KG1 (cell line): ENCODE measurements around the gene DPP10.

ENCODE experiments used
- DNase-seq: peaks from one replicate; lab custom pipeline; 2025; lab: John Stamatoyannopoulos, UW

The DPP10 gene

DNA sequence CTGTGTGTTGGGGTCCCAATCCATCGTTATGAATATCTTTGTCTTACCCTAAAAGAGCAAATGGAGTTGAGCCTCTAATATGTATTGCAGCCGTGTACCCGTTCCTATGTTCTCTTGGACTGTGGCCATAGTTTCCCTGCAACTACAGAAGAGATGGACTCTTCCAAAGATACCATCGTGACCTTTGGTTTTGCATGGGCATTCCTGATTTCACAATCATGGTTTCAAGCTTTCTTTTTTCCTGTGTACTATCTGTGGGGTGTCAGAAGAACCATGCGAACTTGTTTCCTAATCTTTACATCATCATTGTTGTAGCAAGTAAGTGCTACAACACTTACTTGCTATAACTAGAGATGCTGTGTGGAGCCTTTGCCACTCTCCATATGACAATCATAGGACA is 1295.7 kb downstream of the DPP10 start:
- DNase-seq, result no peak

DNA sequence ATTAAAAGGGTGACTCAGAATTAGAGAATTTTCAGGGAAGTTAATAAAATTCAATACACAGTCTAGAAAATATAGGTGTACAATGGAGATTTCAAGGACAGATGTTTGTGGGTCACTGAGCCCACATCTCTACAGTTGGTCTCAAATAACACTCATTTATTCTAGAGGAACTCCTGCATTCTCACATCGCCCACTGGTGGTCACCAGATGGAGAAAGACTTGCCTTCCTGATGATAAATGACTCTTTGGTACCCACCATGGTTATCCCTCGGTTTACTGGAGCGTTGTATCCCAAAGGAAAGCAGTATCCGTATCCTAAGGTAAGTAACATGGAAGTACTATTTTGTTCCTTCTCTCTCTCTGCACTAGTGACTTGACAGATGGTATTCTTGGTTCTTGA is 1297.1 kb downstream of the DPP10 start:
- DNase-seq, result no peak

GRCh38 chr2:115746151-115746550 is 1303.7 kb downstream of the DPP10 start:
- no peak for DNase-seq

GRCh38 chr2:115757286-115757685 is 1314.8 kb downstream of the DPP10 start:
- no peak for DNase-seq

DNA sequence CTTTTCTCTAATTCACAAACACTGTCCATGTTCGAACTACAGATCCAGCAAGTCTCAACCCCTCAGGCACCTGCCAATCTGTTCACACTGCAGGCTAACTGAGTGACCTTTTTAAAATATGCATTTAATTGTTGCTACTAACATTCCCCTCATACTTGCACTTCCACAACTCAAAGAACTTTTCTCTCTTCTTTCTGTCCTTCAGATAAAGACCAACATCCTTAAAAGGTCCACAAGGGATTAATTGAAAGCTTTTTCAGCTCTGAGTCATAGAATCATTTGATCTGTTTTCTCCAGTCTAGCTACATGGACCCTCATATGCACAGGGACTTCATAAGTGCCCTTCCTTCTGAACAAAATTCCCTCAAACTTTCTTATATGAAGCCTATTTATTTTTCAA is 1321.2 kb downstream of the DPP10 start:
- DNase-seq, result no peak

- no peak for DNase-seq
Observed at GRCh38 chr2:115771516-115771915, 1329.1 kb downstream of the DPP10 start.

DNA sequence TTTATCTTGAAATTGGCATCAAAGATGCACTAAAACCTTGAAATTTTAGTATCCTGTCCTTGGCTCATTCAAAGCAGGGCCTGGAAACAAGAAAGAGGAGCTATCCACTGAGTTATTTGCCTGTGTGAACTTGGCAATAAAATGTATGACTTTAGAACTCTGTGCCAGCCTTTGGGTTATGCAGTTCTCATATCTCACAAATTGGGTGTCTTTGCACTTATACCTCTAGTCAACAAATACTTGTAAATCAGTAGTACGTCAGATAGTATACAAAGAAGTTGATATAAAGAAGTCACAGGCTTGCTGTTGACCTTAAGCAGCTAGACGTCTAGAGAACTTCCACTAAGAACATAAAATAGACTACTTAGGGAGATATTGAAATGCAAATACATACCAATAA is 1331.9 kb downstream of the DPP10 start:
- DNase-seq, result no peak

- no peak for DNase-seq
Observed at GRCh38 chr2:115779085-115779632, 1336.7 kb downstream of the DPP10 start.

- DNase-seq, result no peak
Observed at GRCh38 chr2:115782286-115782685, 1339.8 kb downstream of the DPP10 start.

- DNase-seq, result no peak
Observed at GRCh38 chr2:115796078-115796477, 1353.6 kb downstream of the DPP10 start.

- DNase-seq, result no peak
Observed at GRCh38 chr2:115807276-115807675, 1364.8 kb downstream of the DPP10 start.

GRCh38 chr2:115825912-115826311 is 1383.5 kb downstream of the DPP10 start:
- DNase-seq, result no peak

DNA sequence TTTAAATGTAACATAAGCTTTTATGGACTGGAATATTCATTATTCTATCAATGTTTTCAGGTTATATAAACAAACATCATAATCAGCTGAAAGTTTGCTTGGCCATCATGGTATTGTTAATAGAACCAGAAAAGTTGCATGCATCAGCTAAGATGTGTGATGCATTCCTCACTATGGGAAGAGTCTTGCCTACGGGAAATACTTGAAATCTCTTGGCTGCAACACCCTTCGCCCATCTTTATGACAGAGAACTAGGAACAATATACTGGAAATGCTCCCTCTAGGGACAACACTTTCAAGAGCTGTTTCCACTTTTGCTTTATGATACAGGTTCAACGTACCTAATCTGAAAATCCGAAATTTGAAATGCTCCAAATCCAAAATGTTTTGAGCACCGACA is 1390.8 kb downstream of the DPP10 start:
- DNase-seq, result no peak

DNA sequence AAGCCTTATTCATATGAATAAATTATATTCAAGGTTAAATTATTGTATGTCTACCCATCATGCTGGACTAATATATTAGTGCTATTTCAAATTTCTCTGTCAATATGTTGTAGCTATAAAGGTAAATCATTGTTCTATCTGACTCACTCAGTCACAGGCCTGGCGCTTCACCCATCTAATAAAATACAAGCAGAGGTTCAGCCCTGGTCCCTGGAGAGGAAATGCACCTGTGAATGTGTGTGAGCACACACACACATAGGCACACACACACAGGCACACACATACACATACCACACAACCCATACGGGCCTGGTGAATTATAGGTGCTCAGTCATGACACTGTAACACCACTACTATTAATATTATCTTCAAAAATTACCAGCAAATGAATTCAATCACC is 1396.1 kb downstream of the DPP10 start:
- no peak for DNase-seq

GRCh38 chr2:115842306-115842705 is 1399.9 kb downstream of the DPP10 start:
- DNase-seq, result no peak

- DNase-seq, result no peak
Observed at GRCh38 chr2:115848192-115848591, 1405.8 kb downstream of the DPP10 start.

DNA sequence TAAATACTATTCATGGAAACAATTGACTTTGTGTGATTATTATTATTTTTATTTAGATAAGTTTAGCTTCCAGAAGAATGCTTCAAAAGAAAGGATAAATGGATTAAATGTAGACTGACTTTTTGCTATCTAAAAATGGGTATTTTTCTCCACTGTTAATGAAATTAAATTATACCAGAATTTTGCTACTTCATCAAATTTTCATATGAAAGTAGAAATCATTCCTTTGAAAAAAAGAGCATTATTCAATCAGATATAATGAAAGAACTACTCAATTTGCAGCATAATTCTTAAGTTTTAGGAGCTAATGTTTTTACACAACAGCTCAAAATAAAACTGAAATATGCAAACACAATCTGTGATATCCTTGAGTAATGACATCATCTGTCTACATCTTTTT is 1424.6 kb downstream of the DPP10 start:
- DNase-seq, result no peak

DNA sequence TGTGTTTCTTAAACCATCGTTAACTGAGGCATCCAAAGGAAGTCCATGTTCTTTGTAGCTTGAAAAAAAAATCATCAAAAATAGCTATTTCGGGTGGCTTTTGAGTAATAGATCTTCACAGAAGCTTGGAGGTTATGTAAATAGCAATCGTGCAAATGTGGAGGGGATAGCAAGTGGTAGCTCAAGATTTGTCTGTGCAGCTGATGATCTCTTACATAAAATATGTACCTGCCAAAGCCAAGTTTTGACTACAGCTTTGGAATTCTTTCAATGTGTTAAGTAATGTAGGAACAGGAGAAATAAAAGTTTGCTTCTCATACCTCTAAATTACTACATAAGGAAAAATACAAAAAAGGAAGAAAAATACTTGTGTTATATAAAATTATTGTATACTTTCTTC is 1432.0 kb downstream of the DPP10 start:
- DNase-seq, result no peak

DNA sequence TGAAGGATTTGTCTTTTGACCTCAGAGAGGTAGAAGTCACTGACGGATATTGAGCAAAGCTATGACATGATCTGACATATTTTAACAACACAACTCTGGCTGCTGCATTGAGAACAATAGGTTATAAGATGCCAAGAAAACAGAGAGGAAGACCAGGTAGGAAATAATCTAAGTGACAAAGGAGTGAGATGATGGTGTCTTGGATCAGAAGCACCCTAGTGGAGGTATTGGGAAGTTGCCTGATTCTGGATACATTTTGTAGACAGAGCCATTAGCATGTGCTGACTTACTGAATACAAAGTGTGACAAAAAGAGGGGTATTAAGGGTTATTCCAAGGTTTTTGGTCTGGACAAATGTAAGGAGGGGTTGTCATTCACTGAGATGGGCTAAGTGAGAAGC is 1438.1 kb downstream of the DPP10 start:
- DNase-seq, result no peak

- no peak for DNase-seq
Observed at GRCh38 chr2:115887209-115887776, 1444.9 kb downstream of the DPP10 start.
